RKO (cell line): Measurements from ENCODE around the gene CDPF1.
"Not testable (repeated sequence)": the region's sequence is repeated elsewhere in the genome, so short reads cannot be mapped to it uniquely, and the experiment has no call there.

ENCODE experiments used
- DNase-seq: peaks from one replicate; pipeline ENCODE4 v3.0.0-alpha.2; 2016; ENCODE audit warnings: low spot score

The CDPF1 gene

GRCh38 chr22:46281866-46282678 is 32.0 kb upstream of the CDPF1 start:
- DNase-seq, result no peak

- DNase-seq, result no peak
Observed at GRCh38 chr22:46280999-46281623, 31.0 kb upstream of the CDPF1 start.

- no peak for DNase-seq
Observed at GRCh38 chr22:46280063-46280817, 30.1 kb upstream of the CDPF1 start.

- DNase-seq, result no peak
Observed at GRCh38 chr22:46278656-46279645, 28.9 kb upstream of the CDPF1 start.

- no peak for DNase-seq
Observed at GRCh38 chr22:46276563-46276962, 26.5 kb upstream of the CDPF1 start.

GRCh38 chr22:46275455-46276122 is 25.5 kb upstream of the CDPF1 start:
- no peak for DNase-seq

GRCh38 chr22:46274381-46274780 is 24.3 kb upstream of the CDPF1 start:
- no peak for DNase-seq

- no peak for DNase-seq
Observed at GRCh38 chr22:46273432-46274148, 23.5 kb upstream of the CDPF1 start.

DNA sequence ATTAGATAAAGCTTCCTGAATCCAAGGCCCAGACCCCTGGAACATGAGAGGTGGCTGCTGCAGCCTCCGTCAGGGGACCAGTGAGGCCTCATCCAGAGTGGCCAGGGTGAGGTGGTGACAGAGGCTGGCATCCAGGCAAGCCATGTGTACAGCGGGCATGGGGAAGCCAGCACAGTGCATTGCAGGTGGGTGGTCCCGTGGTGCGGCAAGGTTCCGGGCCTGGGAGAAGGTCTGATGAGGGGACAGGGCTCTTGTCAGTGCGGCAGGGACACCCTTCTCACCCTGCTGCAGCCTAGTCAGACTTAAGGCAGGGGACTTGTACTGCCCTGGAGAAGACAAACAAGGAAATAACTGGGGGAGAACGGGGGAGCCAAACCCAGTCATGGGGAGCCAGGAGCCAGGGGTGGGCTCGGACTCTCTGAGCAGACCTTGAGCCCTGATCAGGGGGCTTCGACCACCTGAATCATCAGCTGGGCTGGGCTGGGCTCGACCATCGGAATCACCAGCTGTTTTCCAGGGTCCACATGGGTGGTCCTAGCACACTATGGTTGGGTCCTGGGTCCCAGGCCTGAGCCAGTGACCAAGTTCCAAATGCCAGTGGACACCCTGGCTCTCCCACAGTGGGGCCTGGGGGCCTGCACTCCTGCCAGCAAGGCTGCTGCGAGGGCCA is 22.8 kb upstream of the CDPF1 start:
- DNase-seq, result no peak

GRCh38 chr22:46272196-46272595 is 22.1 kb upstream of the CDPF1 start:
- DNase-seq, result no peak

DNA sequence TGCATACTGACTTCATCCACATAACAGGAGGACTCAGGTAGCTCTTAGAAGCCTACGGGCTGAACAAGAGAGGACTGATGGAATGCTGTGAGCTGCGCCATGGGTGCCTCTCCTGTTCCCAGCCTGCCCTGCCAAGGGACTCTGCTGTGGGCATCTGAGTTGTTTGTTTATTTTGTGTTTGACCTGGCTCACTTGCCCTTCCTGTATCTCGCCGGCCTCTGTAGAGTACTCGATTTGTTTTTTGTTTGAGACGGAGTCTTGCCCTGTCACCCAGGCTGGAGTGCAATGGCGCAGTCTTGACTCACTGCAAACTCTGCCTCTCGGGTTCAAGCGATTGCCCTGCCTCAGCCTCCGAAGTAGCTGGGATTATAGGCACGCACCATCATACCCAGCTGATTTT is 19.5 kb upstream of the CDPF1 start:
- no peak for DNase-seq

DNA sequence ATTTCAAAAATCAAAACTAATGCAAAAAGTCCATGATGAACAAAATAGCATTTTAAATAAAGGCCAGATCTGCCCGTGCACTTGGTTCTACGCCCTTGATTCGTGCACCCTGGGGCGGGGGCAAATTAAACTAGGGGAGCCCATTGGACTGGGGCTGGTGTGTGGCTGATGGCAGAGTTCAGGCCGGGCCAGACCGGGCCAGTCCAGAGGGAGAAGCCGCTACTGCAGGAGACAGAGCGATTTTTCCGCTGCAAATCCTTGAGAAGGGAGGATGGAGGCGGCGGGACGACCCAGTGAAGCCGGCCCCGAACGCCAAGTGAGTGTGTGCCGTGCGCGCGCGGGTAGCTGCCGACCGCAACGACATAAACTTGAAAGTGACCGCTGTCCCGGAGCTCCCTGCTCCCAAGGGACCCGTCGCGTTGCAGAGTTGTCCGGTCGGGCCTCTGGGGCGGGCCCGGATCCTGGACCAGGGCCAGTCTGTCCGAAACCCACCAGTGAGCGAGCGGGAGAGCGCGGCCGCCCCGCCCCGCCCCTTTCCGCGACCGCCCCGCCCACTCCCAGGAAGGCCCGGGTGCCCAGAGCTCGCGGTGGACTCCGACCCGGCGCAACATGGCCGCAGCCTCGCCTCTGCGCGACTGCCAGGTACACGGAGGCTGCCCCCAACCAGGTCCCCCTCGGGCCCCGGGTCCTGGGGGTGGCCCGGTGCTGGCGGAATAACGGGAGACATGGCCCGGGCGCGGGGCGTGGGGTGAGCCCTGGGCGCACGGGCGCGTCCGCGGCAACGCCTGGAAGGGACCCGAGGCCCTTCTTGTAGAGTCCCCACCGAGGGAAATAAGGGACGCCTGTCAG is 17.6 kb upstream of the CDPF1 start, which contains the start of gene TTC38:
Gene TTC38 (plus strand): TSS at position 578 of the 849 bp plus-strand sequence. CDS start 32 bp downstream, at position 610.
- DNase-seq, result peak; percentile 84

DNA sequence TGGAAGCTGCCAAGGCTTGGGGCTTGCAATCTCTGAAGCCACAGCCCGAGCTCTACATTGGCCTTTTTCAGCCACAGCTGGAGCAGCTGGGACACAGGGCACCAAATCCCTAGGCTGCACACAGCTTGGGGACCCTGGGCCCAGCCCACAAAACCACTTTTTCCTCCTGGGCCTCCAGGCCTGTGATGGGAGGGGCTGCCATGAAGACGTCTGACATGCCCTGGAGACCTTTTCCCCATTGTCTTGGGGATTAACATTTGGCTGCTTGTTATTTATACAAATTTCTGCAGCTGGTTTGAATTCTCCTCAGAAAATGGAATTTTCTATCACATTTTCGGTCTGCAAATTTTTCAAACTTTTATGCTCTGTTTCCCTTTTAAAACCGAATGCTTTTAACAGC is 15.5 kb upstream of the CDPF1 start:
- DNase-seq, result not testable (repeated sequence)

DNA sequence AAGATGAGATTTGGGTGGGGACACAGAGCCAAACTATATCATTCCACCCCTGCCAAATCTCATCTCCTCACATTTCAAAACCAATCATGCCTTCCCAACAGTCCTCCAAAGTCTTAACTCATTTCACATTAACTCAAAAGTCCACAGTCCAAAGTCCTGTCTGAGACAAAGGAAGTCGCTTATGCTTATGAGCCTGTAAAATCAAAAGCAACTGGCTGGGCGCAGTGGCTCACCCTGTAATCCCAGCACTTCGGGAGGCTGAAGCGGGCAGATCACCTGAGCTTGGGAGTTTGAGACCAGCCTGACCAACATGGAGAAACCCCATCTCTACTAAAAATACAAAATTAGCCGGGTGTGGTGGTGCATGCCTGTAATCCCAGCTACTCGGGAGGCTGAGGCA is 14.4 kb upstream of the CDPF1 start:
- not testable (repeated sequence) for DNase-seq

DNA sequence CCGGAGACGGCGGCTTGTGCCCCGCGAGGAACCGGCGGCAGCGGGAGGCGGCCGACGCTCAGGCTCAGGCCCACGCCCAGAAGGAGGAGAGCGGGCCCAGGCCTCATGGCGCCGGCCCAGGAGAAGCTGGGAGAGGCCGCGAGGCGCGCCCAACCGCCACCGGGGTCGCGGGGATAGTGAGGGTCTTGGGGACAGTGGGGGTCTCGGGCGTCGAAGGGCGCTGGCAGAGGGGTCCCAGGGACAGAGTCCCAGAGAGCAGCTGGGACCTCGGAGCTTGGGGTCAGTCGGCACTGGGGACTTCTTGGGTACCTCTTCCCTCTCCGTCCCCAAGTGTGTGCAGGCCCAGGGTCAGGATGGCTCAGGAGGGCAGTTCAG is 13.1 kb upstream of the CDPF1 start, which contains the start of gene PKDREJ:
Gene PKDREJ (minus strand): TSS at position 128 of the 375 bp plus-strand sequence. CDS start 21 bp downstream, at position 107.
- DNase-seq, result no peak

GRCh38 chr22:46262449-46263215 is 12.5 kb upstream of the CDPF1 start:
- DNase-seq, result no peak

GRCh38 chr22:46260038-46260437 is 9.9 kb upstream of the CDPF1 start:
- no peak for DNase-seq

GRCh38 chr22:46259374-46259773 is 9.3 kb upstream of the CDPF1 start:
- DNase-seq, result no peak
